Duodenal mucosa (tissue), 2 donors: Measurements from ENCODE around the gene LINC00305.

Source experiments
- H3K27ac ChIP-seq: one replicate; pipeline ENCODE4 v1.7.0; 2013; ENCODE audit warnings: low read depth, low read length
- H3K27me3 ChIP-seq, 2 donors: one replicate each; pipeline ENCODE4 v1.7.0; 2013; ENCODE audit warnings: low read length in 2 of 2, control low read depth in 1 of 2; ENCODE audit not compliant: insufficient read depth in 2 of 2, control insufficient read depth in 1 of 2
- H3K36me3 ChIP-seq, 2 donors: one replicate each; pipeline ENCODE4 v1.7.0; 2013; ENCODE audit warnings: low read length in 2 of 2, control low read depth in 1 of 2; ENCODE audit not compliant: insufficient read depth in 2 of 2, control insufficient read depth in 1 of 2
- H3K4me1 ChIP-seq, 2 donors: one replicate each; pipeline ENCODE4 v1.7.0; 2013; ENCODE audit warnings: low read length in 2 of 2, control low read depth in 1 of 2; ENCODE audit not compliant: insufficient read depth in 2 of 2, control insufficient read depth in 1 of 2
- H3K4me3 ChIP-seq, 2 donors: one replicate each; pipeline ENCODE4 v1.7.0; 2013; ENCODE audit warnings: low read length in 2 of 2, low read depth in 1 of 2
- H3K9ac ChIP-seq, 2 donors: one replicate each; pipeline ENCODE4 v1.7.0; 2013; ENCODE audit warnings: low read length in 2 of 2, low read depth in 1 of 2
- H3K9me3 ChIP-seq, 2 donors: one replicate each; pipeline ENCODE4 v1.7.0; 2013; ENCODE audit warnings: low read length in 2 of 2, control low read depth in 1 of 2; ENCODE audit not compliant: control insufficient read depth in 1 of 2

Gene LINC00305

GRCh38 chr18:64042728-64043358 lies 106.0 kb downstream of the LINC00305 start:
- Histone ChIP-seq H3K4me1 (no peaks in the 10 kb centered on the region), H3K4me3 (no peak overlapping the region), H3K9ac (no peak overlapping the region), H3K27me3 (no peaks in the 10 kb centered on the region), H3K27ac (no peak overlapping the region), H3K36me3 (no peaks in the 10 kb centered on the region), H3K9me3 (no peaks in the 10 kb centered on the region)

DNA sequence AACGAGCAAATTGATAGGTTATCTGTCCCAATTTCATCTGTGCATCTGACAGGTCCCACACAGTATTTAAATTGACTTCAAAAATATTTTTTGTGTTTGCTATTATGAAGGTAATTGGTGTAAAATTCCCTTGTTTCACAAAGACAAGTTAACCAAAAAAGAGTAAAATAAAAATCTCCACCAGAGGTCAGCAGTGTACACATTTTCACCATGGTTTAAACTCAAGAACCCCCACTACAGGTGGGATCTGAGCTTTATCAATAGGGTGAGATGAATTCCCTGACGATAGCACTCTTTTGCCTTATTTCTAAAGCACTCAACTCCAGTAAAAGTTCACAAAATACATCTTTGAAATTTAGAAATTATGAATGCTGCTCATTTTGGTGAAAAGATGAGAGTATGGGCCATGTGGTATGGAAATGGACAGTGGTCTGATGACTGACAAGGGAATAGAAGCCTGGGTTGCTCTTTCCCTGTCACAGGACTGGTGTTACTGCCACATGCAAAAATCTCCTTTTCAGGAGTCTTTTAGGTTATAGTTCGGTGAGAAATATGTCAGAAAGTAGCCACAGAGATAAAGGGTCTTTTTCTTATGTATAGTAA lies 111.0 kb downstream of the LINC00305 start:
- Histone ChIP-seq H3K9me3 (no peaks in the 10 kb centered on the region), H3K9ac (no peak overlapping the region), H3K4me3 (no peak overlapping the region), H3K27me3 (no peaks in the 10 kb centered on the region), H3K36me3 (no peaks in the 10 kb centered on the region), H3K27ac (no peak overlapping the region), H3K4me1 (no peaks in the 10 kb centered on the region)

GRCh38 chr18:64032312-64032711 lies 116.6 kb downstream of the LINC00305 start:
- Histone ChIP-seq H3K9ac (no peak overlapping the region), H3K36me3 (no peaks in the 10 kb centered on the region), H3K4me1 (no peaks in the 10 kb centered on the region), H3K27me3 (no peaks in the 10 kb centered on the region), H3K27ac (no peak overlapping the region), H3K4me3 (no peak overlapping the region), H3K9me3 (no peaks in the 10 kb centered on the region)

DNA sequence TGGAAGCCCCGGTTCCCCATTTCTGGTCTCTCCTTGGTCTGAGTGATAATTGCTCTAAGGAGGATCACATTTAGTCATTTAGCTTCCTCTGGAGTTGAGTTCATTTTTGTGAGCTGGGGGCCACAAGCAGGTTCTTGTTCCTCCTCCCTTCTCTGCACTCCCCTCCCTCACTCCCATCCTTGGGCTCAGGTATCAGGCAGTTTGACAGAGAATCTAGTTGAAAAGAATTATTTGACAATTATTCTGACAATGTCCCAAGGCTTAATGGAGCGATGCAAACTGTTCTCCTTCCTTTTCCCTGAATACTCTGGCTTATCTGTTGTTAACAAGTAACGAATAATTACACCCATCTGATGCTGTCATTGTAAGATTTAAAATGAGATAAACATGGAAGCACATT lies 117.5 kb downstream of the LINC00305 start:
- Histone ChIP-seq H3K4me3 (no peak overlapping the region), H3K36me3 (no peaks in the 10 kb centered on the region), H3K9ac (no peak overlapping the region), H3K27me3 (no peaks in the 10 kb centered on the region), H3K27ac (no peak overlapping the region), H3K9me3 (no peaks in the 10 kb centered on the region), H3K4me1 (no peaks in the 10 kb centered on the region)
